NCI-H1048 (cell line): ENCODE data around the gene MRTFB.
"Not testable (repeated sequence)": the region's sequence is repeated elsewhere in the genome, so short reads cannot be mapped to it uniquely, and the experiment has no call there.

Source experiments
- DNase-seq: peaks from one replicate; lab custom pipeline; 2025; lab: John Stamatoyannopoulos, UW

The MRTFB gene

GRCh38 chr16:14104066-14104465 lies 32.9 kb downstream of the MRTFB start:
- no peak for DNase-seq

GRCh38 chr16:14105760-14106375 lies 34.7 kb downstream of the MRTFB start:
- DNase-seq: no peak

- no peak for DNase-seq
Observed at GRCh38 chr16:14106457-14106856, 35.3 kb downstream of the MRTFB start.

- DNase-seq: no peak
Observed at GRCh38 chr16:14106961-14107360, 35.8 kb downstream of the MRTFB start.

- no peak for DNase-seq
Observed at GRCh38 chr16:14109077-14109775, 38.1 kb downstream of the MRTFB start.

- no peak for DNase-seq
Observed at GRCh38 chr16:14109782-14110727, 38.9 kb downstream of the MRTFB start.

GRCh38 chr16:14110728-14111251 lies 39.7 kb downstream of the MRTFB start:
- DNase-seq: no peak

GRCh38 chr16:14111713-14112538 lies 40.8 kb downstream of the MRTFB start:
- no peak for DNase-seq

GRCh38 chr16:14112539-14112856 lies 41.4 kb downstream of the MRTFB start:
- DNase-seq: no peak

GRCh38 chr16:14113344-14113743 lies 42.2 kb downstream of the MRTFB start:
- no peak for DNase-seq

- no peak for DNase-seq
Observed at GRCh38 chr16:14117051-14117450, 45.9 kb downstream of the MRTFB start.

GRCh38 chr16:14119799-14120198 lies 48.7 kb downstream of the MRTFB start:
- no peak for DNase-seq

GRCh38 chr16:14120335-14120734 lies 49.2 kb downstream of the MRTFB start:
- DNase-seq: no peak

GRCh38 chr16:14121142-14121541 lies 50.0 kb downstream of the MRTFB start:
- no peak for DNase-seq

- no peak for DNase-seq
Observed at GRCh38 chr16:14121872-14122271, 50.8 kb downstream of the MRTFB start.

GRCh38 chr16:14122430-14122829 lies 51.3 kb downstream of the MRTFB start:
- DNase-seq: not testable (repeated sequence)

GRCh38 chr16:14125000-14125681 lies 54.0 kb downstream of the MRTFB start:
- no peak for DNase-seq

- no peak for DNase-seq
Observed at GRCh38 chr16:14125708-14126107, 54.6 kb downstream of the MRTFB start.

- DNase-seq: no peak
Observed at GRCh38 chr16:14128097-14128496, 57.0 kb downstream of the MRTFB start.

- DNase-seq: no peak
Observed at GRCh38 chr16:14129502-14129901, 58.4 kb downstream of the MRTFB start.
